Measurements from ENCODE around the gene PANX1.
A peak's percentile ranks its signal among the peaks of the same experiment; 100 is the strongest.

The PANX1 gene

GRCh38 chr11:94199136-94200130, 70.8 kb downstream of the PANX1 start:
- no peak for DNase-seq
- TF ChIP-seq POLR2A (IDR thresholded peaks at IDR 0.05; ENCODE audit: low read length) (no peak), GATA1 (IDR thresholded peaks at IDR 0.05; ENCODE audit: low read depth, low read length) (no peak)

GRCh38 chr11:94201004-94201465, 72.4 kb downstream of the PANX1 start:
- TF ChIP-seq GATA1 (IDR thresholded peaks at IDR 0.05; ENCODE audit: low read depth, low read length) = no peak
- TF ChIP-seq POLR2A (IDR thresholded peaks at IDR 0.05; ENCODE audit: low read length) = no peak
- no peak for DNase-seq

GRCh38 chr11:94203070-94203469, 74.4 kb downstream of the PANX1 start:
- TF ChIP-seq POLR2A (IDR thresholded peaks at IDR 0.05; ENCODE audit: low read length) (no peak), GATA1 (IDR thresholded peaks at IDR 0.05; ENCODE audit: low read depth, low read length) (no peak)
- DNase-seq = peak; percentile 11 to 48

- TF ChIP-seq GATA1 (IDR thresholded peaks at IDR 0.05; ENCODE audit: low read depth, low read length) (no peak), POLR2A (IDR thresholded peaks at IDR 0.05; ENCODE audit: low read length) (no peak)
- no peak for DNase-seq
These were observed 82.7 kb downstream of the PANX1 start for GRCh38 chr11:94211261-94211830.

GRCh38 chr11:94212898-94213297, 84.3 kb downstream of the PANX1 start:
- TF ChIP-seq POLR2A (IDR thresholded peaks at IDR 0.05; ENCODE audit: low read length) (no peak), GATA1 (IDR thresholded peaks at IDR 0.05; ENCODE audit: low read depth, low read length) (no peak)
- DNase-seq = no peak

GRCh38 chr11:94217705-94218104, 89.1 kb downstream of the PANX1 start:
- no peak for DNase-seq
- no peak for TF ChIP-seq GATA1 (IDR thresholded peaks at IDR 0.05; ENCODE audit: low read depth, low read length)
- no peak for TF ChIP-seq POLR2A (IDR thresholded peaks at IDR 0.05; ENCODE audit: low read length)

GRCh38 chr11:94218372-94218771, 89.7 kb downstream of the PANX1 start:
- no peak for TF ChIP-seq GATA1 (IDR thresholded peaks at IDR 0.05; ENCODE audit: low read depth, low read length)
- no peak for TF ChIP-seq POLR2A (IDR thresholded peaks at IDR 0.05; ENCODE audit: low read length)
- DNase-seq = no peak

- no peak for TF ChIP-seq GATA1 (IDR thresholded peaks at IDR 0.05; ENCODE audit: low read depth, low read length)
- no peak for TF ChIP-seq POLR2A (IDR thresholded peaks at IDR 0.05; ENCODE audit: low read length)
- no peak for DNase-seq
These were observed 91.1 kb downstream of the PANX1 start for GRCh38 chr11:94219771-94220170.

- TF ChIP-seq GATA1 (IDR thresholded peaks at IDR 0.05; ENCODE audit: low read depth, low read length) = no peak
- no peak for TF ChIP-seq POLR2A (IDR thresholded peaks at IDR 0.05; ENCODE audit: low read length)
- no peak for DNase-seq
These were observed 95.4 kb downstream of the PANX1 start for GRCh38 chr11:94224078-94224477.
